Testis (tissue), 3 donors: ENCODE results near the gene NPR2. TPM values are rescaled to one million over a fixed set of nuclear protein-coding genes. Genes with fewer than 3 reads are reported as not detected.

Experiments used
- DNase-seq: peaks from one replicate; pipeline ENCODE4 v3.0.0-alpha.2; 2019
- H3K27ac ChIP-seq, 2 donors: fragments of 200-600 bp; sonication (generic); one replicate each; pipeline ENCODE4 v1.5.1; 2019
- H3K27me3 ChIP-seq: fragments of 200-600 bp; sonication (generic); one replicate; pipeline ENCODE4 v1.5.1; 2019
- H3K36me3 ChIP-seq: fragments of 200-600 bp; sonication (generic); one replicate; pipeline ENCODE4 v1.5.1; 2017; ENCODE audit warnings: low read depth; ENCODE audit errors: missing control alignments
- H3K4me1 ChIP-seq: fragments of 200-600 bp; sonication (generic); one replicate; pipeline ENCODE4 v1.5.1; 2019
- H3K4me3 ChIP-seq, 2 donors: fragments of 200-600 bp; sonication (generic); one replicate each; pipeline ENCODE4 v1.5.1; 2017 to 2019
- H3K9me3 ChIP-seq: fragments of 200-600 bp; sonication (generic); one replicate; pipeline ENCODE4 v1.5.1; 2017
- POLR2A ChIP-seq: fragments of 450-650 bp; IDR thresholded peaks from one replicate; pipeline ENCODE4 v1.6.1; 2017; ENCODE audit warnings: antibody characterized with exemption, mild to moderate bottlenecking, moderate library complexity
- WGBS, 2 donors: methylation state at CpG; one replicate each; pipeline ENCODE4 v1.1.5; 2018; 5-methylcytosine and 5-hydroxymethylcytosine counted together
- intact Hi-C: fragments of 100-400 bp; cut with DNase I; formaldehyde crosslinking; loops from one replicate; pipeline ENCODE4 v1.15.1; 2023; ENCODE audit warnings: low total_unique reads
- polyA plus RNA-seq: library from polyadenylated mRNA; stranded (reverse); fragments of 350-450 nt; fragmentation: Illumina TruSeq; extraction: RNeasy Lipid Tissue Mini Kit (QIAGEN cat#74804); gene quantifications from one replicate; pipeline ENCODE4 v1.2.3, GENCODE V29; 2014; ENCODE audit warnings: low read depth, low replicate concordance; ENCODE audit not compliant: insufficient read depth
- total RNA-seq, 2 donors: library from RNA; depleted of rRNA; stranded (reverse); fragments of >200 nt; gene quantifications; one replicate each; pipeline ENCODE4 v1.2.3, GENCODE V29; 2016
- TF ChIP-seq, protein P1 (sequence below), 3 experiments: fragments of 450-650 bp in 2 of 3; fragments of 200-600 bp in 1 of 3; sonication (generic) in 1 of 3; IDR thresholded peaks; one replicate each; pipeline ENCODE4 v1.5.1; 2016 to 2019; ENCODE audit warnings: antibody characterized with exemption in 3 of 3, mild to moderate bottlenecking in 2 of 3, moderate library complexity in 1 of 3

The NPR2 gene
- total and polyA plus RNA-seq, 3 donors from 2014 or later = 16.1 to 23.4 (median 18.5) TPM

DNA sequence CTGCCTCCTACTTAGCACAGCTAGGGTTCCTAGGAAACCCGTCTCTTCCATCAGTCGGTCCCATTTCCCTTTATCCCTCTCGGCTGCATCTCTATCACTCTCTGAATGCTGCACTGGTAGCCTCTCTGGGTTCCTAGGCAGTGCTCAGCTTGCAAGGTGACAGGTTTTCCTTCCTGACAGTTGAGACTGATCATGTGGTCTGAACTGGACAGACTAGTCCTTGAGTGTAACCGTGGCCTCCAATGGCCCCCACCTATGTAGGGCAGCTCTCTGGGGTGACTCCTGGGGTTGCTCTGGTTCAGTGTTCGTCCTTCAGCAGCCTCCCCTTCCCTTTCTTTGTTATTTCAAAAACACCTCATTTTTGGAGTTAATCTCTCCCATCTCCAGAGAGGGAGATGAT, 41.4 kb downstream of the NPR2 start:
- no peaks in the 10 kb centered on the region for H3K27me3 ChIP-seq
- intact Hi-C loops = no loop called here
- H3K27ac ChIP-seq = no peak overlapping the region
- H3K36me3 ChIP-seq = no peaks in the 10 kb centered on the region
- H3K4me3 ChIP-seq = no peak overlapping the region
- H3K9me3 ChIP-seq = no peaks in the 10 kb centered on the region
- no peak for DNase-seq
- H3K4me1 ChIP-seq = peaks cover 26% of the 10 kb centered on the region
- no peak for TF ChIP-seq POLR2A
- TF ChIP-seq, protein P1, sequence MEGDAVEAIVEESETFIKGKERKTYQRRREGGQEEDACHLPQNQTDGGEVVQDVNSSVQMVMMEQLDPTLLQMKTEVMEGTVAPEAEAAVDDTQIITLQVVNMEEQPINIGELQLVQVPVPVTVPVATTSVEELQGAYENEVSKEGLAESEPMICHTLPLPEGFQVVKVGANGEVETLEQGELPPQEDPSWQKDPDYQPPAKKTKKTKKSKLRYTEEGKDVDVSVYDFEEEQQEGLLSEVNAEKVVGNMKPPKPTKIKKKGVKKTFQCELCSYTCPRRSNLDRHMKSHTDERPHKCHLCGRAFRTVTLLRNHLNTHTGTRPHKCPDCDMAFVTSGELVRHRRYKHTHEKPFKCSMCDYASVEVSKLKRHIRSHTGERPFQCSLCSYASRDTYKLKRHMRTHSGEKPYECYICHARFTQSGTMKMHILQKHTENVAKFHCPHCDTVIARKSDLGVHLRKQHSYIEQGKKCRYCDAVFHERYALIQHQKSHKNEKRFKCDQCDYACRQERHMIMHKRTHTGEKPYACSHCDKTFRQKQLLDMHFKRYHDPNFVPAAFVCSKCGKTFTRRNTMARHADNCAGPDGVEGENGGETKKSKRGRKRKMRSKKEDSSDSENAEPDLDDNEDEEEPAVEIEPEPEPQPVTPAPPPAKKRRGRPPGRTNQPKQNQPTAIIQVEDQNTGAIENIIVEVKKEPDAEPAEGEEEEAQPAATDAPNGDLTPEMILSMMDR (IDR thresholded peaks at IDR 0.05) = no peak
- WGBS, 2 donors = 73 to 83% methylated on average over 5 of the region's 5 CpGs

DNA sequence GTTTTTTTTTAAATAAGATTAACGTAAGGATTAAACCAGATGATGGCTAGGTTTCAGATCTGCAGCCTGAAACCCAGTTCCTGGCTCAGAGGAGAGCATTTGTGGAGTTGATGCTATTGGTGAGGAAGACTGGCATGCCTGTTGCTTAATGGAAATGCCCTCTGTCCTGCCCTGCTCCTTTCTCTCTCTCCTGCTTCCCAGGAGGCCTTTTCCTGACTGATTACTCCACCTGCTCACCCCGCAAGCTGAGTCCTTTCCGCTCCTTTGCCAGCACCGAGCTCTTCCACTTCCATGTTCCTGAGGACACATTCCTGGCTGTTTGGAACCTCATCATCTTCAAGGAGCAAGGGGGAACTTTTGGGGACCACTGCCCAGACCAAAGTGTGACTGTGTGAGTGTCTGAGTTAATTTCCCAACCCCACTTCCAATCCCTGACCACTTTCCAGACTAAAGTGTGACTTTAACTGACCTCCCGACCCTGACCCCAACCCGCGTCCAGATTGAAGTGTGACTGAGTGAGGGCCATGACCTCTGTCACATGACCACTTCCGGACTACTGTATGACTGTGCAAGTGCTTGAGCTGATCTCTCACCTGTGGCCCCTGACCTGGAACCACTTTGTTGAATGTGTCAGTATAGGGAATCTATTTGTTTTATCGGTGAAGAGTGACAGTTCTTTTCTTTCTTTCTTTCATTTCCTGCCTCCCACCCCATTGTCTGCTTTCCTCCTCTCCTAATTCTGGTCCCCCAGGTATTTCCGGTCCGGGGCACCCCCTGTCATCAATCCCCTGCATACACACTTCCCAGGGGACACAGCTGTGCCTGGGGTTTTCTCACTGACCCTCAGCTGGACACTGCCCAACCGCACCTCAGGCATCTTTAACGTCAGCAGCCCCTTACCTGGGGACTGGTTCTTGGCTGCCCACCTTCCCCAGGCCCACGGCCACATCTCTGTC, 43.1 kb downstream of the NPR2 start:
- TF ChIP-seq, protein P1 (IDR thresholded peaks at IDR 0.05) = no peak
- no peak for TF ChIP-seq POLR2A
- H3K9me3 ChIP-seq = no peaks in the 10 kb centered on the region
- no peak for DNase-seq
- intact Hi-C loops = no loop called here
- H3K27me3 ChIP-seq = no peaks in the 10 kb centered on the region
- H3K4me3 ChIP-seq = no peak overlapping the region
- 82 to 89% methylated on average over 14 of the region's 14 CpGs for WGBS, 2 donors
- H3K4me1 ChIP-seq = peaks cover 25% of the 10 kb centered on the region
- H3K36me3 ChIP-seq = no peaks in the 10 kb centered on the region
- no peak overlapping the region for H3K27ac ChIP-seq

DNA sequence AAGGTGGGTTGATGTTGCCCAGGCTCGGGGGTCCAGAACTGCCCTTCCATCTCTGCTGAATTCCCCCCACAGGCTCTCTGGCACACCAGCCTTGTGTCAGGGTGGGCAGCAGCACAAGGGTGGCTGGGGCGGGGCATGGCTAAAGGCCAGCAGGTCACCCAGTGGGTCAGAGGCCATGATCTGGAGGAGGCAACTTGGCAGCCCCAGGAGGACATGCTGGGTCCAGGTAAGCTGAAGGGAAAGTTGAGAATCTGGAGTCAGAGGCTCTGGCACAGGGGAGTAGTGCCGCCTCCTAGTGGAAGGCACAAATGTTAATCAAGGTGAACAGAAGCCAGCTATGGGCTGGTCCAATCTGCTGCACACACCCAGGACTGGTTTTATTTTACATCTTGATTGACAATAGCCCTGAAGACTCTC, 43.8 kb downstream of the NPR2 start:
- intact Hi-C loops = no loop called here
- H3K9me3 ChIP-seq = no peaks in the 10 kb centered on the region
- no peaks in the 10 kb centered on the region for H3K36me3 ChIP-seq
- no peak overlapping the region for H3K4me3 ChIP-seq
- no peaks in the 10 kb centered on the region for H3K27me3 ChIP-seq
- TF ChIP-seq, protein P1 (IDR thresholded peaks at IDR 0.05) = no peak
- TF ChIP-seq POLR2A = no peak
- no peak overlapping the region for H3K27ac ChIP-seq
- H3K4me1 ChIP-seq = peaks cover 19% of the 10 kb centered on the region
- no peak for DNase-seq
- 100% methylated on average over 2 to 3 of the region's 3 CpGs for WGBS, 2 donors

GRCh38 chr9:35835766-35836165, 44.4 kb downstream of the NPR2 start:
- no peak overlapping the region for H3K4me3 ChIP-seq
- TF ChIP-seq, protein P1 (IDR thresholded peaks at IDR 0.05) = no peak
- TF ChIP-seq POLR2A = no peak
- H3K27ac ChIP-seq = no peak overlapping the region
- no peak for DNase-seq
- H3K4me1 ChIP-seq = peaks cover 14% of the 10 kb centered on the region
- 97% methylated on average over 2 of the region's 2 CpGs for WGBS, 2 donors
- intact Hi-C loops = no loop called here
- no peaks in the 10 kb centered on the region for H3K27me3 ChIP-seq
- no peaks in the 10 kb centered on the region for H3K36me3 ChIP-seq
- no peaks in the 10 kb centered on the region for H3K9me3 ChIP-seq
